Measurements from ENCODE around the gene APEH.

The APEH gene

GRCh38 chr3:49717959-49718857 lies 44.1 kb downstream of the APEH start:
- no peaks in the 10 kb centered on the region for H3K27me3 ChIP-seq (ENCODE audit: control insufficient read depth in 2 of 2, insufficient read depth in 2 of 2, low read length in 2 of 2)
- H3K27ac ChIP-seq (ENCODE audit: low read depth in 2 of 2, low read length in 2 of 2): no peak overlapping the region
- peak overlapping the region; percentile 87 to 89 for H3K4me3 ChIP-seq (ENCODE audit: low read length in 2 of 2)
- peaks cover 24 to 26% of the 10 kb centered on the region in 2 donors for H3K4me1 ChIP-seq (ENCODE audit: control insufficient read depth in 2 of 2, insufficient read depth in 2 of 2, low read length in 2 of 2)
- H3K9me3 ChIP-seq (ENCODE audit: control insufficient read depth in 2 of 2, low read length in 2 of 2): no peaks in the 10 kb centered on the region
- peaks cover 23 to 25% of the 10 kb centered on the region in 2 donors for H3K36me3 ChIP-seq (ENCODE audit: control insufficient read depth in 2 of 2, insufficient read depth in 2 of 2, low read length in 2 of 2)
- peak overlapping the region in 1 of 2 donors; percentile 56 for H3K9ac ChIP-seq (ENCODE audit: low read depth in 1 of 2, low read length in 2 of 2)

- H3K27ac ChIP-seq (ENCODE audit: low read depth in 2 of 2, low read length in 2 of 2): peak overlapping the region in 1 of 2 donors; percentile 65
- peak overlapping the region; percentile 56 to 63 for H3K9ac ChIP-seq (ENCODE audit: low read depth in 1 of 2, low read length in 2 of 2)
- H3K27me3 ChIP-seq (ENCODE audit: control insufficient read depth in 2 of 2, insufficient read depth in 2 of 2, low read length in 2 of 2): no peaks in the 10 kb centered on the region
Measured at GRCh38 chr3:49718858-49719213, 44.7 kb downstream of the APEH start.

GRCh38 chr3:49719214-49719884 lies 45.2 kb downstream of the APEH start, which contains the start of gene AMIGO3:
Gene AMIGO3 (minus strand): TSS chr3:49719684. CDS start chr3:49719465, 219 bp downstream.
- Histone ChIP-seq H3K27ac (ENCODE audit: low read depth in 2 of 2, low read length in 2 of 2) (peak within 1 kb of the TSS; percentile 37 to 65), H3K4me3 (ENCODE audit: low read length in 2 of 2) (peak within 1 kb of the TSS; percentile 87 to 89), H3K4me1 (ENCODE audit: control insufficient read depth in 2 of 2, insufficient read depth in 2 of 2, low read length in 2 of 2) (peaks cover 27% of the 10 kb centered on the region in 2 donors), H3K9ac (ENCODE audit: low read depth in 1 of 2, low read length in 2 of 2) (peak within 1 kb of the TSS; percentile 56 to 63), H3K36me3 (ENCODE audit: control insufficient read depth in 2 of 2, insufficient read depth in 2 of 2, low read length in 2 of 2) (peaks cover 23 to 25% of the 10 kb centered on the region in 2 donors), H3K27me3 (ENCODE audit: control insufficient read depth in 2 of 2, insufficient read depth in 2 of 2, low read length in 2 of 2) (no peaks in the 10 kb centered on the region), H3K9me3 (ENCODE audit: control insufficient read depth in 2 of 2, low read length in 2 of 2) (no peaks in the 10 kb centered on the region)

More at GRCh38 chr3:49718858-49719213, 44.7 kb downstream of the APEH start:
- Histone ChIP-seq H3K36me3 (ENCODE audit: control insufficient read depth in 2 of 2, insufficient read depth in 2 of 2, low read length in 2 of 2) (peaks cover 23 to 25% of the 10 kb centered on the region in 2 donors), H3K9me3 (ENCODE audit: control insufficient read depth in 2 of 2, low read length in 2 of 2) (no peaks in the 10 kb centered on the region), H3K4me3 (ENCODE audit: low read length in 2 of 2) (peak overlapping the region; percentile 87 to 89), H3K4me1 (ENCODE audit: control insufficient read depth in 2 of 2, insufficient read depth in 2 of 2, low read length in 2 of 2) (peaks cover 25 to 27% of the 10 kb centered on the region in 2 donors)

- Histone ChIP-seq H3K9ac (ENCODE audit: low read depth in 1 of 2, low read length in 2 of 2) (no peak overlapping the region), H3K36me3 (ENCODE audit: control insufficient read depth in 2 of 2, insufficient read depth in 2 of 2, low read length in 2 of 2) (peaks cover 20 to 30% of the 10 kb centered on the region in 2 donors), H3K27ac (ENCODE audit: low read depth in 2 of 2, low read length in 2 of 2) (no peak overlapping the region), H3K4me1 (ENCODE audit: control insufficient read depth in 2 of 2, insufficient read depth in 2 of 2, low read length in 2 of 2) (peaks cover 36 to 38% of the 10 kb centered on the region in 2 donors), H3K27me3 (ENCODE audit: control insufficient read depth in 2 of 2, insufficient read depth in 2 of 2, low read length in 2 of 2) (no peaks in the 10 kb centered on the region), H3K9me3 (ENCODE audit: control insufficient read depth in 2 of 2, low read length in 2 of 2) (no peaks in the 10 kb centered on the region), H3K4me3 (ENCODE audit: low read length in 2 of 2) (no peak overlapping the region)
Measured at GRCh38 chr3:49720855-49721595, 46.9 kb downstream of the APEH start.

- H3K36me3 ChIP-seq (ENCODE audit: control insufficient read depth in 2 of 2, insufficient read depth in 2 of 2, low read length in 2 of 2): peaks cover 20 to 31% of the 10 kb centered on the region in 2 donors
- no peak overlapping the region for H3K9ac ChIP-seq (ENCODE audit: low read depth in 1 of 2, low read length in 2 of 2)
- no peak overlapping the region for H3K4me3 ChIP-seq (ENCODE audit: low read length in 2 of 2)
- no peaks in the 10 kb centered on the region for H3K9me3 ChIP-seq (ENCODE audit: control insufficient read depth in 2 of 2, low read length in 2 of 2)
- no peaks in the 10 kb centered on the region for H3K27me3 ChIP-seq (ENCODE audit: control insufficient read depth in 2 of 2, insufficient read depth in 2 of 2, low read length in 2 of 2)
- no peak overlapping the region for H3K27ac ChIP-seq (ENCODE audit: low read depth in 2 of 2, low read length in 2 of 2)
- H3K4me1 ChIP-seq (ENCODE audit: control insufficient read depth in 2 of 2, insufficient read depth in 2 of 2, low read length in 2 of 2): peaks cover 36 to 42% of the 10 kb centered on the region in 2 donors
Measured at GRCh38 chr3:49721596-49721895, 47.4 kb downstream of the APEH start.

GRCh38 chr3:49721896-49722781 lies 48.0 kb downstream of the APEH start:
- Histone ChIP-seq H3K4me1 (ENCODE audit: control insufficient read depth in 2 of 2, insufficient read depth in 2 of 2, low read length in 2 of 2) (peaks cover 36 to 42% of the 10 kb centered on the region in 2 donors), H3K4me3 (ENCODE audit: low read length in 2 of 2) (peak overlapping the region; percentile 91 to 98), H3K9me3 (ENCODE audit: control insufficient read depth in 2 of 2, low read length in 2 of 2) (no peaks in the 10 kb centered on the region), H3K27ac (ENCODE audit: low read depth in 2 of 2, low read length in 2 of 2) (peak overlapping the region; percentile 98 to 99), H3K9ac (ENCODE audit: low read depth in 1 of 2, low read length in 2 of 2) (peak overlapping the region; percentile 99 to 100), H3K27me3 (ENCODE audit: control insufficient read depth in 2 of 2, insufficient read depth in 2 of 2, low read length in 2 of 2) (no peaks in the 10 kb centered on the region), H3K36me3 (ENCODE audit: control insufficient read depth in 2 of 2, insufficient read depth in 2 of 2, low read length in 2 of 2) (peaks cover 22 to 36% of the 10 kb centered on the region in 2 donors)

- no peaks in the 10 kb centered on the region for H3K27me3 ChIP-seq (ENCODE audit: control insufficient read depth in 2 of 2, insufficient read depth in 2 of 2, low read length in 2 of 2)
- H3K9me3 ChIP-seq (ENCODE audit: control insufficient read depth in 2 of 2, low read length in 2 of 2): no peaks in the 10 kb centered on the region
- H3K27ac ChIP-seq (ENCODE audit: low read depth in 2 of 2, low read length in 2 of 2): peak overlapping the region; percentile 98 to 99
- peak overlapping the region; percentile 99 to 100 for H3K9ac ChIP-seq (ENCODE audit: low read depth in 1 of 2, low read length in 2 of 2)
- H3K4me3 ChIP-seq (ENCODE audit: low read length in 2 of 2): peak overlapping the region; percentile 91 to 98
- peaks cover 36 to 42% of the 10 kb centered on the region in 2 donors for H3K4me1 ChIP-seq (ENCODE audit: control insufficient read depth in 2 of 2, insufficient read depth in 2 of 2, low read length in 2 of 2)
- H3K36me3 ChIP-seq (ENCODE audit: control insufficient read depth in 2 of 2, insufficient read depth in 2 of 2, low read length in 2 of 2): peaks cover 26 to 44% of the 10 kb centered on the region in 2 donors
Measured at GRCh38 chr3:49722896-49723295, 48.7 kb downstream of the APEH start.

GRCh38 chr3:49723296-49723627 lies 49.1 kb downstream of the APEH start:
- Histone ChIP-seq H3K9ac (ENCODE audit: low read depth in 1 of 2, low read length in 2 of 2) (peak overlapping the region; percentile 99 to 100), H3K27ac (ENCODE audit: low read depth in 2 of 2, low read length in 2 of 2) (peak overlapping the region; percentile 98 to 99), H3K4me1 (ENCODE audit: control insufficient read depth in 2 of 2, insufficient read depth in 2 of 2, low read length in 2 of 2) (peaks cover 35 to 42% of the 10 kb centered on the region in 2 donors), H3K9me3 (ENCODE audit: control insufficient read depth in 2 of 2, low read length in 2 of 2) (no peaks in the 10 kb centered on the region), H3K4me3 (ENCODE audit: low read length in 2 of 2) (peak overlapping the region; percentile 91 to 98), H3K36me3 (ENCODE audit: control insufficient read depth in 2 of 2, insufficient read depth in 2 of 2, low read length in 2 of 2) (peaks cover 28 to 47% of the 10 kb centered on the region in 2 donors), H3K27me3 (ENCODE audit: control insufficient read depth in 2 of 2, insufficient read depth in 2 of 2, low read length in 2 of 2) (no peaks in the 10 kb centered on the region)
